Mucosa of descending colon (tissue), 3 donors: ENCODE data around the gene STK40. TPM values are rescaled to one million over a fixed set of nuclear protein-coding genes. Genes with fewer than 3 reads are reported as not detected.
A peak's percentile ranks its signal among the peaks of the same experiment; 100 is the strongest.

Experiments used
- ATAC-seq: fragments of 200-7000 bp; cut with Tn5 transposase; one replicate; pipeline ENCODE4 v1.9.1; 2020; ENCODE audit warnings: mild to moderate bottlenecking, moderate library complexity
- DNase-seq, 3 donors: peaks; one replicate each; pipeline ENCODE4 v3.0.0-alpha.2; 2020
- H3K36me3 ChIP-seq: fragments of 200-600 bp; one replicate; pipeline ENCODE4 v1.8.0; 2021; ENCODE audit warnings: low read depth, mild to moderate bottlenecking
- H3K4me1 ChIP-seq: fragments of 200-600 bp; one replicate; pipeline ENCODE4 v1.8.0; 2021; ENCODE audit warnings: low read depth, mild to moderate bottlenecking
- H3K4me3 ChIP-seq: fragments of 200-600 bp; one replicate; pipeline ENCODE4 v1.8.0; 2021; ENCODE audit warnings: mild to moderate bottlenecking
- H3K9me3 ChIP-seq: fragments of 200-600 bp; one replicate; pipeline ENCODE4 v1.8.0; 2021; ENCODE audit warnings: mild to moderate bottlenecking
- intact Hi-C, 2 donors: fragments of 100-400 bp; cut with DNase I in 1 of 2; cut with micrococcal nuclease in 1 of 2; formaldehyde crosslinking; loops; one replicate each; pipeline versions ENCODE4 v1.11.0 to v1.11.1; 2022; cut with DNase I, micrococcal nuclease
- total RNA-seq, 3 donors: library from RNA; stranded (reverse); fragmentation: NEBNext Ultra II Directional in 2 of 3; extraction: Animal tissue kit (Norgen Biotek cat#: 25700) in 2 of 3; gene quantifications; one replicate each; pipeline versions ENCODE4 v1.2.1 to v1.2.4, GENCODE V29; 2021 to 2023
- TF ChIP-seq, protein P1 (sequence below): fragments of 200-600 bp; IDR thresholded peaks from one replicate; pipeline ENCODE4 v1.8.0; 2022; ENCODE audit warnings: antibody characterized with exemption, mild to moderate bottlenecking
- donor health status: DM: no; HTN: no; CAD: no; lungs with moderate emphysema.
- donor health status: DM: no; HTN: no; CAD: no.
- donor health status: DM: no; HTN: yes; CAD: no.

The STK40 gene
- total RNA-seq, 3 donors from 2014 or later, result 51.5 to 85.0 (median 59.4) TPM

DNA sequence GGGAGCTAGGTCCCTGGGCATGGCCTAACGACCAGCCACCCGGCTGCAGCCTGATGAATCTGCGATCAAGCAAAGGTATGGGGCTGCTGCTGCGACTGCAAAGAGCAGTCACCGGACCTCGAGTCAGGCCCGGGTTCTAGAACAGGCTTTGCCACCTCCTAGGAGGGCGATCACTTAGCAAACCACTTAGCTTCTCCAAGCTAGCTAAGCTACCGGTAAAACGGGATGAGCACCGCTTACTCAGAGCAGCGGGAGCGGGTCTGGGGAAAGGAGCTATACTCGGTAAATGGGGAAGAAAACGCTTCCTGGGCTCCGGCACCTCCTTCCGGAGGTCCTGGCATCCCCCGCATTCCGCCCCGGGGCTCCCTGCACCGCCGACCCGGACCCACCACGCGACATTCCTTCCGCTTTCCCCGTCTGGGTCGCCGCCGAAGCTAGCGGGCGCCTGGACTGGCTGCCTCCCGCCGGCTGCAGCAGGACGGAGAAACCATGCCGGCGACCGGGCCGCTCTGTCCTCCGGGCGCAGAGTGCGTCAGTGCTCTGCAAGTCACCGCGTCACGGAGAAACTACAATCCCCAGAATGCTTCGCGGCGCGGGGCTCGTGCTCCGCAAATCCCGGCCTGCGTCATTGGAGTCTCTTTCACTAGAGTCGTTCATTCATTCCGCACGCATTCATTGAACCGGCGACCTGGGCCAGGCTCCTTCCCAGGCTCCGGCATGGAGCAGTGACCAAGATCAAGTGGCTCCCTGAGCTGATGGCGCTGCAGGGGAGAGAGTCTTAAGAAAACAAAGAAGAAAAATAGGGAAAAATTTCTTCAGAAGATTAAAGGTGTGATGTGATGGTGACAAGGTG, 11.9 kb upstream of the STK40 start, which contains the start of gene LSM10:
TSS of gene LSM10 (minus strand) at position 531 of the 853 bp plus-strand sequence. CDS start 3,779 bp downstream, outside the sequence.
- TF ChIP-seq, protein P1, sequence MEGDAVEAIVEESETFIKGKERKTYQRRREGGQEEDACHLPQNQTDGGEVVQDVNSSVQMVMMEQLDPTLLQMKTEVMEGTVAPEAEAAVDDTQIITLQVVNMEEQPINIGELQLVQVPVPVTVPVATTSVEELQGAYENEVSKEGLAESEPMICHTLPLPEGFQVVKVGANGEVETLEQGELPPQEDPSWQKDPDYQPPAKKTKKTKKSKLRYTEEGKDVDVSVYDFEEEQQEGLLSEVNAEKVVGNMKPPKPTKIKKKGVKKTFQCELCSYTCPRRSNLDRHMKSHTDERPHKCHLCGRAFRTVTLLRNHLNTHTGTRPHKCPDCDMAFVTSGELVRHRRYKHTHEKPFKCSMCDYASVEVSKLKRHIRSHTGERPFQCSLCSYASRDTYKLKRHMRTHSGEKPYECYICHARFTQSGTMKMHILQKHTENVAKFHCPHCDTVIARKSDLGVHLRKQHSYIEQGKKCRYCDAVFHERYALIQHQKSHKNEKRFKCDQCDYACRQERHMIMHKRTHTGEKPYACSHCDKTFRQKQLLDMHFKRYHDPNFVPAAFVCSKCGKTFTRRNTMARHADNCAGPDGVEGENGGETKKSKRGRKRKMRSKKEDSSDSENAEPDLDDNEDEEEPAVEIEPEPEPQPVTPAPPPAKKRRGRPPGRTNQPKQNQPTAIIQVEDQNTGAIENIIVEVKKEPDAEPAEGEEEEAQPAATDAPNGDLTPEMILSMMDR, result no peak
- H3K4me3 ChIP-seq, result peak within 1 kb of the TSS; percentile 77
- H3K4me1 ChIP-seq, result peaks cover 6% of the 10 kb centered on the region
- DNase-seq (peak; percentile 95 to 97 (median 96)), ATAC-seq (peak; percentile 97)
- intact Hi-C loops, result no loop called here
- H3K9me3 ChIP-seq, result no peaks in the 10 kb centered on the region
- H3K36me3 ChIP-seq, result no peaks in the 10 kb centered on the region

GRCh38 chr1:36397083-36397377, 11.3 kb upstream of the STK40 start:
- TF ChIP-seq, protein P1, result no peak
- Histone ChIP-seq H3K9me3 (no peaks in the 10 kb centered on the region), H3K4me1 (peaks cover 6% of the 10 kb centered on the region), H3K4me3 (peak overlapping the region; percentile 77), H3K36me3 (no peaks in the 10 kb centered on the region)
- ATAC-seq, result peak; percentile 61
- no peak for DNase-seq
- intact Hi-C loops, result no loop called here

GRCh38 chr1:36396359-36396758, 10.6 kb upstream of the STK40 start:
- Histone ChIP-seq H3K9me3 (no peaks in the 10 kb centered on the region), H3K4me1 (peaks cover 6% of the 10 kb centered on the region), H3K36me3 (no peaks in the 10 kb centered on the region), H3K4me3 (no peak overlapping the region)
- no peak for ATAC-seq
- DNase-seq, result no peak
- TF ChIP-seq, protein P1, result no peak
- intact Hi-C loops, result no loop called here

DNA sequence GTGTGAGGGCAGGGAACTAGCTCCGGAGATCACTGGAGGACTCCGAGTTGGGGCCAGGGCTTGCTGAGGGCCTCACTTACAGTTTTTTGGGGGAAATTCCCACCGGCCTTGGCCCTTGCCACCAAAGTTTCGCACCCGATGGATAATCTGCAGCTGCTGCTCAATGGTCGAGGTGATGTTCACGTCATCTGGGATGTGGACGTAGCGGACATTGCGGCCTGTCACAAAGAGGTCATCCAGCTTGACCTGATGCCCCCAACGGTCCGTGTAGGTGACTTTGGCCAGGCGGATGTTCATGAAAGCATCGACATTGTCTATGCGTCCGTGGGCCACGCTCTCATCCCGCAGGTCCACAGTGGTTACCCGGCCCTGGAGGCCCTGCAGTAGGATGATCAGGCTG, 8.0 kb upstream of the STK40 start:
- TF ChIP-seq, protein P1, result no peak
- no peak for ATAC-seq

GRCh38 chr1:36392836-36393235, 7.1 kb upstream of the STK40 start:
- ATAC-seq, result no peak
- H3K4me3 ChIP-seq, result no peak overlapping the region
- no peak for DNase-seq
- H3K4me1 ChIP-seq, result peaks cover 10% of the 10 kb centered on the region
- TF ChIP-seq, protein P1, result no peak
- intact Hi-C loops, result no loop called here
- H3K9me3 ChIP-seq, result no peaks in the 10 kb centered on the region
- H3K36me3 ChIP-seq, result no peaks in the 10 kb centered on the region

More for the DNA sequence above, 8.0 kb upstream of the STK40 start:
- Histone ChIP-seq H3K9me3 (no peaks in the 10 kb centered on the region), H3K36me3 (no peaks in the 10 kb centered on the region), H3K4me3 (no peak overlapping the region), H3K4me1 (peaks cover 6% of the 10 kb centered on the region)
- DNase-seq, result no peak
- intact Hi-C loops, result no loop called here
